Panc1 (cell line): ENCODE results near the gene WFDC12. TPM values are rescaled to one million over a fixed set of nuclear protein-coding genes. Genes with fewer than 3 reads are reported as not detected.

Source experiments
- ATAC-seq: fragments of 200-7000 bp; cut with Tn5 transposase; 2 replicates; pipeline ENCODE4 v1.9.1; 2020; ENCODE audit warnings: mild to moderate bottlenecking, moderate library complexity
- BruUV-seq: library from RNA; stranded (reverse); fragments of 400-500 nt; replicated peaks from 2 replicates; lab custom pipeline; 2021; lab: Mats Ljungman, UMichigan
- CTCF ChIA-PET: fragments of 300-600 bp; sonication (Branson Sonifier 250); formaldehyde crosslinking; loops from one replicate; lab custom pipeline; 2022; ENCODE audit warnings: antibody characterized with exemption; lab: Charles Lee
- POLR2A ChIA-PET: fragments of 300-600 bp; sonication (Branson Sonifier 250); formaldehyde crosslinking; loops from one replicate; lab custom pipeline; 2022; ENCODE audit warnings: antibody characterized with exemption; lab: Charles Lee
- DNase-seq: peaks from one replicate; pipeline ENCODE4 v3.0.0-alpha.2; 2010; ENCODE audit warnings: low read depth, low spot score
- H3K27ac ChIP-seq: 2 replicates; pipeline ENCODE4 v1.5.1; 2011; ENCODE audit warnings: mild to moderate bottlenecking, low read length, inconsistent platforms
- H3K27me3 ChIP-seq: fragments of 200-500 bp; sonication (Bioruptor generic); 2 replicates; pipeline ENCODE4 v1.6.0; 2014; ENCODE audit warnings: low read length, inconsistent platforms; ENCODE audit not compliant: control insufficient read depth, insufficient read depth
- H3K36me3 ChIP-seq: fragments of 200-500 bp; sonication (Bioruptor generic); 2 replicates; pipeline ENCODE4 v1.5.1; 2014; ENCODE audit warnings: inconsistent platforms, mild to moderate bottlenecking, low read length, moderate library complexity; ENCODE audit not compliant: control insufficient read depth, insufficient read depth
- H3K4me1 ChIP-seq: 2 replicates; pipeline ENCODE4 v1.5.1; 2011; ENCODE audit warnings: inconsistent platforms, mild to moderate bottlenecking, low read length, moderate library complexity; ENCODE audit not compliant: control insufficient read depth, insufficient read depth
- H3K4me3 ChIP-seq, 2 experiments: 2 replicates each; pipeline ENCODE4 v1.5.1; 2011 to 2012; ENCODE audit warnings: low read depth in 2 of 2, low read length in 2 of 2, mild to moderate bottlenecking in 2 of 2, inconsistent platforms in 1 of 2, moderate library complexity in 1 of 2
- H3K9me3 ChIP-seq: fragments of 200-500 bp; sonication (Bioruptor generic); 2 replicates; pipeline ENCODE4 v1.5.1; 2014; ENCODE audit warnings: low read depth, mild to moderate bottlenecking, inconsistent platforms, low read length, moderate library complexity; ENCODE audit not compliant: control insufficient read depth, insufficient read depth
- CTCF ChIP-seq: fragments of 450-650 bp; IDR thresholded peaks from 2 replicates; pipeline ENCODE4 v1.5.1; 2017; ENCODE audit warnings: mild to moderate bottlenecking
- POLR2AphosphoS5 ChIP-seq: IDR thresholded peaks from 2 replicates; pipeline ENCODE4 v1.6.1; 2012; ENCODE audit warnings: mild to moderate bottlenecking, low read depth, low read length, moderate library complexity
- REST ChIP-seq, 2 experiments: IDR thresholded peaks; 2 replicates each; pipeline ENCODE4 v1.6.1; 2011 to 2012; ENCODE audit warnings: low read depth in 2 of 2, control low read depth in 1 of 2, low read length in 1 of 2, mild to moderate bottlenecking in 1 of 2, moderate library complexity in 1 of 2; ENCODE audit not compliant: insufficient read depth in 1 of 2
- SIN3A ChIP-seq: IDR thresholded peaks from 2 replicates; pipeline ENCODE4 v1.6.1; 2012; ENCODE audit warnings: low read depth, mild to moderate bottlenecking, low read length, moderate library complexity, borderline replicate concordance; ENCODE audit not compliant: insufficient read depth
- TCF7L2 ChIP-seq: IDR thresholded peaks from 2 replicates; pipeline ENCODE4 v1.6.1; 2011; ENCODE audit warnings: mild to moderate bottlenecking, low read depth, low read length, inconsistent platforms
- in situ Hi-C: cut with HindIII; loops from 2 replicates; pipeline ENCODE4 v1.10.0; 2016; ENCODE audit warnings: low sequenced_read_pairs, low pct_unique_long_range_greater_than_20kb
- intact Hi-C: fragments of 100-400 bp; cut with micrococcal nuclease; formaldehyde crosslinking; loops from one replicate; pipeline ENCODE4 v1.10.0; 2022; ENCODE audit not compliant: unreplicated experiment
- total RNA-seq: library from RNA; stranded (reverse); gene quantifications from one replicate; pipeline ENCODE4 v1.2.1, GENCODE V29; 2021; ENCODE audit not compliant: unreplicated experiment

WFDC12 gene
- total RNA-seq, 1 experiment from 2014 or later: not detected

- ATAC-seq: no peak
- in situ Hi-C loops (no loop called here), intact Hi-C loops (loop anchor here (10.0 kb wide), 1 partner anchor 80 kb away; no protein-coding TSS in a partner anchor)
- H3K9me3 ChIP-seq: no peaks in the 10 kb centered on the region
- BruUV-seq: no TSS peak
- no peak for DNase-seq
- POLR2A ChIA-PET: no interaction called here
- no peak overlapping the region for H3K4me3 ChIP-seq
- H3K27me3 ChIP-seq: no peaks in the 10 kb centered on the region
- H3K4me1 ChIP-seq: no peaks in the 10 kb centered on the region
- CTCF ChIA-PET: interaction anchor here (1.3 to 3.9 kb wide), 5 partner anchors 8 to 199 kb away, joined by 3 to 19 read pairs (median 8); no protein-coding TSS in a partner anchor
- H3K27ac ChIP-seq: no peak overlapping the region
- TF ChIP-seq TCF7L2: no peak
- TF ChIP-seq CTCF: no peak
- TF ChIP-seq SIN3A: no peak
- TF ChIP-seq POLR2AphosphoS5: no peak
- no peak for TF ChIP-seq REST (IDR thresholded peaks at IDR 0.05; ENCODE audit: insufficient read depth in 1 of 2, low read depth in 2 of 2, low read length in 1 of 2)
- H3K36me3 ChIP-seq: no peaks in the 10 kb centered on the region
These were observed 29.2 kb downstream of the WFDC12 start for GRCh38 chr20:45094864-45095574.

GRCh38 chr20:45094201-45094600 is 30.1 kb downstream of the WFDC12 start:
- no peak overlapping the region for H3K27ac ChIP-seq
- no peaks in the 10 kb centered on the region for H3K9me3 ChIP-seq
- intact Hi-C loops: loop anchor here (10.0 kb wide), 1 partner anchor 79 kb away; no protein-coding TSS in a partner anchor

More at GRCh38 chr20:45094201-45094600, 30.1 kb downstream of the WFDC12 start:
- Histone ChIP-seq H3K27me3 (no peaks in the 10 kb centered on the region), H3K4me1 (no peaks in the 10 kb centered on the region), H3K36me3 (no peaks in the 10 kb centered on the region), H3K4me3 (no peak overlapping the region)
- TF ChIP-seq CTCF: no peak
- TF ChIP-seq POLR2AphosphoS5: no peak
- no peak for TF ChIP-seq SIN3A
- TF ChIP-seq TCF7L2: no peak
- no peak for TF ChIP-seq REST (IDR thresholded peaks at IDR 0.05; ENCODE audit: insufficient read depth in 1 of 2, low read depth in 2 of 2, low read length in 1 of 2)
- POLR2A ChIA-PET: no interaction called here
- in situ Hi-C loops: no loop called here
- DNase-seq: no peak
- no TSS peak for BruUV-seq
- CTCF ChIA-PET: interaction anchor here (1.0 to 3.9 kb wide), 2 partner anchors 50 to 82 kb away, joined by 3 to 19 read pairs; no protein-coding TSS in a partner anchor
- no peak for ATAC-seq
